Measurements from ENCODE around the gene PKD1. TPM values are rescaled to one million over a fixed set of nuclear protein-coding genes. Genes with fewer than 3 reads are reported as not detected.
"Not testable (repeated sequence)": the region's sequence is repeated elsewhere in the genome, so short reads cannot be mapped to it uniquely, and the experiment has no call there.

PKD1 gene
- polyA plus RNA-seq, 1 donor from 2014 or later, result 176 TPM

GRCh38 chr16:2107121-2107790 is 28.4 kb downstream of the PKD1 start:
- not testable (repeated sequence) for H3K9me2 ChIP-seq (ENCODE audit: insufficient read depth, low read length); H3K9ac ChIP-seq (ENCODE audit: low read length); H3K79me2 ChIP-seq (replicated peaks; ENCODE audit: insufficient read depth, low read length); H4K20me1 ChIP-seq (ENCODE audit: insufficient read depth); H3K9me3 ChIP-seq (ENCODE audit: low read length); H3F3A ChIP-seq (ENCODE audit: insufficient read depth, low read length, poor library complexity, severe bottlenecking); H3K36me3 ChIP-seq (ENCODE audit: insufficient read depth, low read length); H3K27ac ChIP-seq (ENCODE audit: low read length); H2AFZ ChIP-seq (ENCODE audit: low read depth, low read length); H3K4me3 ChIP-seq (ENCODE audit: low read length); H3K4me2 ChIP-seq (ENCODE audit: low read length); H3K27me3 ChIP-seq (ENCODE audit: insufficient read depth, low read depth, low read length)

GRCh38 chr16:2106211-2106610 is 29.5 kb downstream of the PKD1 start:
- not testable (repeated sequence) for H3K9me3 ChIP-seq (ENCODE audit: low read length); H3K79me2 ChIP-seq (replicated peaks; ENCODE audit: insufficient read depth, low read length); H3K36me3 ChIP-seq (ENCODE audit: insufficient read depth, low read length); H3K4me3 ChIP-seq (ENCODE audit: low read length); H3K9ac ChIP-seq (ENCODE audit: low read length); H3K4me2 ChIP-seq (ENCODE audit: low read length); H3K27ac ChIP-seq (ENCODE audit: low read length); H3K27me3 ChIP-seq (ENCODE audit: insufficient read depth, low read depth, low read length); H3F3A ChIP-seq (ENCODE audit: insufficient read depth, low read length, poor library complexity, severe bottlenecking); H3K9me2 ChIP-seq (ENCODE audit: insufficient read depth, low read length); H2AFZ ChIP-seq (ENCODE audit: low read depth, low read length); H4K20me1 ChIP-seq (ENCODE audit: insufficient read depth)

GRCh38 chr16:2105769-2106168 is 29.9 kb downstream of the PKD1 start:
- H3F3A ChIP-seq (ENCODE audit: insufficient read depth, low read length, poor library complexity, severe bottlenecking); H3K27me3 ChIP-seq (ENCODE audit: insufficient read depth, low read depth, low read length); H4K20me1 ChIP-seq (ENCODE audit: insufficient read depth); H2AFZ ChIP-seq (ENCODE audit: low read depth, low read length); H3K27ac ChIP-seq (ENCODE audit: low read length); H3K79me2 ChIP-seq (replicated peaks; ENCODE audit: insufficient read depth, low read length); H3K9me3 ChIP-seq (ENCODE audit: low read length); H3K4me2 ChIP-seq (ENCODE audit: low read length); H3K36me3 ChIP-seq (ENCODE audit: insufficient read depth, low read length); H3K4me3 ChIP-seq (ENCODE audit: low read length); H3K9ac ChIP-seq (ENCODE audit: low read length); H3K9me2 ChIP-seq (ENCODE audit: insufficient read depth, low read length): not testable (repeated sequence)

GRCh38 chr16:2105291-2105690 is 30.4 kb downstream of the PKD1 start:
- H3K9ac ChIP-seq (ENCODE audit: low read length); H3K79me2 ChIP-seq (replicated peaks; ENCODE audit: insufficient read depth, low read length); H3F3A ChIP-seq (ENCODE audit: insufficient read depth, low read length, poor library complexity, severe bottlenecking); H4K20me1 ChIP-seq (ENCODE audit: insufficient read depth); H3K27me3 ChIP-seq (ENCODE audit: insufficient read depth, low read depth, low read length); H3K9me3 ChIP-seq (ENCODE audit: low read length); H3K9me2 ChIP-seq (ENCODE audit: insufficient read depth, low read length); H3K4me2 ChIP-seq (ENCODE audit: low read length); H2AFZ ChIP-seq (ENCODE audit: low read depth, low read length); H3K4me3 ChIP-seq (ENCODE audit: low read length); H3K27ac ChIP-seq (ENCODE audit: low read length); H3K36me3 ChIP-seq (ENCODE audit: insufficient read depth, low read length): not testable (repeated sequence)

GRCh38 chr16:2104464-2104863 is 31.2 kb downstream of the PKD1 start:
- H3K4me3 ChIP-seq (ENCODE audit: low read length); H3F3A ChIP-seq (ENCODE audit: insufficient read depth, low read length, poor library complexity, severe bottlenecking); H3K4me2 ChIP-seq (ENCODE audit: low read length); H3K9me3 ChIP-seq (ENCODE audit: low read length); H3K79me2 ChIP-seq (replicated peaks; ENCODE audit: insufficient read depth, low read length); H4K20me1 ChIP-seq (ENCODE audit: insufficient read depth); H3K36me3 ChIP-seq (ENCODE audit: insufficient read depth, low read length); H3K9ac ChIP-seq (ENCODE audit: low read length); H3K27me3 ChIP-seq (ENCODE audit: insufficient read depth, low read depth, low read length); H3K27ac ChIP-seq (ENCODE audit: low read length); H2AFZ ChIP-seq (ENCODE audit: low read depth, low read length); H3K9me2 ChIP-seq (ENCODE audit: insufficient read depth, low read length): not testable (repeated sequence)

GRCh38 chr16:2102471-2102870 is 33.2 kb downstream of the PKD1 start:
- Histone ChIP-seq H3K9ac (ENCODE audit: low read length) (no peak overlapping the region), H3K4me3 (ENCODE audit: low read length) (no peak overlapping the region), H3K79me2 (replicated peaks; ENCODE audit: insufficient read depth, low read length) (no peaks in the 10 kb centered on the region), H3K9me2 (ENCODE audit: insufficient read depth, low read length) (no peaks in the 10 kb centered on the region), H3K4me2 (ENCODE audit: low read length) (no peak overlapping the region), H3K27me3 (ENCODE audit: insufficient read depth, low read depth, low read length) (no peaks in the 10 kb centered on the region), H3K9me3 (ENCODE audit: low read length) (no peaks in the 10 kb centered on the region), H3F3A (ENCODE audit: insufficient read depth, low read length, poor library complexity, severe bottlenecking) (no peaks in the 10 kb centered on the region), H3K36me3 (ENCODE audit: insufficient read depth, low read length) (no peaks in the 10 kb centered on the region), H3K27ac (ENCODE audit: low read length) (no peak overlapping the region), H4K20me1 (ENCODE audit: insufficient read depth) (no peaks in the 10 kb centered on the region), H2AFZ (ENCODE audit: low read depth, low read length) (no peak overlapping the region)
- TF ChIP-seq CTCF (IDR thresholded peaks at IDR 0.05; ENCODE audit: poor library complexity, severe bottlenecking) (no peak), MXI1 (conservative IDR thresholded peaks at IDR 0.05; ENCODE audit: poor library complexity, severe bottlenecking) (no peak), REST (IDR thresholded peaks at IDR 0.05; ENCODE audit: borderline replicate concordance) (no peak), EZH2 (IDR thresholded peaks at IDR 0.05; ENCODE audit: borderline replicate concordance, insufficient read depth, low read length, poor library complexity, severe bottlenecking) (no peak)

Data from neural cell (in vitro differentiated cells).